ENCODE measurements around the gene STXBP4.

STXBP4 gene

GRCh38 chr17:54968262-54968987 is at the start of gene STXBP4, which contains the start of gene COX11:
TSS of gene STXBP4 (plus strand) at chr17:54968765. CDS start at chr17:54986220, 17,455 bp downstream.
TSS of gene COX11 (minus strand) at chr17:54968654. CDS start at chr17:54968646, 8 bp downstream.
- peak; percentile 81 to 87 for DNase-seq (ENCODE audit: low read depth in 2 of 2)

- DNase-seq (ENCODE audit: low read depth in 2 of 2) = no peak
Measured at GRCh38 chr17:54919425-54919824, 49.1 kb upstream of the STXBP4 start.

- no peak for DNase-seq (ENCODE audit: low read depth in 2 of 2)
Measured at GRCh38 chr17:54920819-54921218, 47.7 kb upstream of the STXBP4 start.

- no peak for DNase-seq (ENCODE audit: low read depth in 2 of 2)
Measured at GRCh38 chr17:54924405-54924804, 44.2 kb upstream of the STXBP4 start.

GRCh38 chr17:54927525-54927924 is 41.0 kb upstream of the STXBP4 start:
- no peak for DNase-seq (ENCODE audit: low read depth in 2 of 2)

GRCh38 chr17:54932711-54933110 is 35.9 kb upstream of the STXBP4 start:
- DNase-seq (ENCODE audit: low read depth in 2 of 2) = no peak

- DNase-seq (ENCODE audit: low read depth in 2 of 2) = no peak
Measured at GRCh38 chr17:54933921-54934320, 34.6 kb upstream of the STXBP4 start.

- no peak for DNase-seq (ENCODE audit: low read depth in 2 of 2)
Measured at GRCh38 chr17:54935471-54935870, 33.1 kb upstream of the STXBP4 start.

GRCh38 chr17:54937018-54937417 is 31.5 kb upstream of the STXBP4 start:
- no peak for DNase-seq (ENCODE audit: low read depth in 2 of 2)

- no peak for DNase-seq (ENCODE audit: low read depth in 2 of 2)
Measured at GRCh38 chr17:54937426-54937825, 31.1 kb upstream of the STXBP4 start.

GRCh38 chr17:54941285-54941684 is 27.3 kb upstream of the STXBP4 start:
- DNase-seq (ENCODE audit: low read depth in 2 of 2) = no peak

- no peak for DNase-seq (ENCODE audit: low read depth in 2 of 2)
Measured at GRCh38 chr17:54944796-54945195, 23.8 kb upstream of the STXBP4 start.

GRCh38 chr17:54945231-54945630 is 23.3 kb upstream of the STXBP4 start:
- DNase-seq (ENCODE audit: low read depth in 2 of 2) = no peak

GRCh38 chr17:54945671-54946070 is 22.9 kb upstream of the STXBP4 start:
- no peak for DNase-seq (ENCODE audit: low read depth in 2 of 2)

GRCh38 chr17:54947396-54947795 is 21.2 kb upstream of the STXBP4 start:
- DNase-seq (ENCODE audit: low read depth in 2 of 2) = no peak

- DNase-seq (ENCODE audit: low read depth in 2 of 2) = no peak
Measured at GRCh38 chr17:54948380-54948779, 20.2 kb upstream of the STXBP4 start.

- no peak for DNase-seq (ENCODE audit: low read depth in 2 of 2)
Measured at GRCh38 chr17:54950116-54950515, 18.4 kb upstream of the STXBP4 start.

- no peak for DNase-seq (ENCODE audit: low read depth in 2 of 2)
Measured at GRCh38 chr17:54951286-54951685, 17.3 kb upstream of the STXBP4 start.

GRCh38 chr17:54956791-54957190 is 11.8 kb upstream of the STXBP4 start:
- DNase-seq (ENCODE audit: low read depth in 2 of 2) = no peak

GRCh38 chr17:54967621-54968261 is 824 bp upstream of the STXBP4 start:
- no peak for DNase-seq (ENCODE audit: low read depth in 2 of 2)

- DNase-seq (ENCODE audit: low read depth in 2 of 2) = no peak
Measured at GRCh38 chr17:54968988-54969332, 395 bp downstream of the STXBP4 start.

- no peak for DNase-seq (ENCODE audit: low read depth in 2 of 2)
Measured at GRCh38 chr17:54969658-54970572, 1.4 kb downstream of the STXBP4 start.
